ENCODE data around the gene RNF222. TPM values are rescaled to one million over a fixed set of nuclear protein-coding genes. Genes with fewer than 3 reads are reported as not detected.

RNF222 gene
- total RNA-seq, 1 experiment from 2014 or later = 0.79 TPM

DNA sequence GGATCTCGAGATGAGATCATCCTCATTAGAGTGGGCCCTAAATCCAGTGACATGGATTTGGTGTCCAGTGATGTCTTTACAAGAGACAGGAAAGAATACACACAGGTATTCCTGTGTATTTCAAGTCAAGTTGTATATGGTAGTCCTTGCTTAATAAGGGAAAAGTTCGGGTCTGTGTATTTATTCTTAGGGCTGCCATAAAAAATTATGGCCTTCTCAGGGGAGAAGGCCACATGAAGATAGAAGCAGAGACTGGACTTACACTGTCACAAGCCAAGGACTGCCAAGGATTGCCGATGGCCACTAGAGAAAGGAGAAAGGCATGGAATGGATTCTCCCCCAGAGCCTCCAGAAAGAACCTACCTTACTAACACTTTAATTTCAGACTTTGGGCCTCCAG, 29.4 kb downstream of the RNF222 start:
- Histone ChIP-seq H3K36me3 (ENCODE audit: low read depth) (no peaks in the 10 kb centered on the region), H3K4me1 (replicated peaks; ENCODE audit: insufficient read depth) (peaks cover 24% of the 10 kb centered on the region), H3K27ac (no peak overlapping the region), H3F3A (ENCODE audit: insufficient read depth, low read depth) (0 out of 2 replicates have a peak, but pooled peaks cover 3% of the 10 kb centered on the region), H3K4me3 (no peak overlapping the region), H3K27me3 (ENCODE audit: insufficient read depth, low read depth) (no peaks in the 10 kb centered on the region), H4K20me1 (ENCODE audit: insufficient read depth) (no peaks in the 10 kb centered on the region), H3K79me2 (ENCODE audit: low read depth) (no peaks in the 10 kb centered on the region), H3K9me2 (ENCODE audit: insufficient read depth) (no peaks in the 10 kb centered on the region), H3K4me2 (no peak overlapping the region), H3K9me3 (ENCODE audit: insufficient read depth, low read depth) (no peaks in the 10 kb centered on the region), H2AFZ (no peak overlapping the region)
- POLR2A ChIA-PET (ENCODE audit: unreplicated experiment) = no interaction called here
- intact Hi-C loops (cut with micrococcal nuclease; ENCODE audit: unreplicated experiment) = no loop called here
- TF ChIP-seq EZH2 (IDR thresholded peaks at IDR 0.05; ENCODE audit: low read depth) = no peak
- TF ChIP-seq, protein P1, sequence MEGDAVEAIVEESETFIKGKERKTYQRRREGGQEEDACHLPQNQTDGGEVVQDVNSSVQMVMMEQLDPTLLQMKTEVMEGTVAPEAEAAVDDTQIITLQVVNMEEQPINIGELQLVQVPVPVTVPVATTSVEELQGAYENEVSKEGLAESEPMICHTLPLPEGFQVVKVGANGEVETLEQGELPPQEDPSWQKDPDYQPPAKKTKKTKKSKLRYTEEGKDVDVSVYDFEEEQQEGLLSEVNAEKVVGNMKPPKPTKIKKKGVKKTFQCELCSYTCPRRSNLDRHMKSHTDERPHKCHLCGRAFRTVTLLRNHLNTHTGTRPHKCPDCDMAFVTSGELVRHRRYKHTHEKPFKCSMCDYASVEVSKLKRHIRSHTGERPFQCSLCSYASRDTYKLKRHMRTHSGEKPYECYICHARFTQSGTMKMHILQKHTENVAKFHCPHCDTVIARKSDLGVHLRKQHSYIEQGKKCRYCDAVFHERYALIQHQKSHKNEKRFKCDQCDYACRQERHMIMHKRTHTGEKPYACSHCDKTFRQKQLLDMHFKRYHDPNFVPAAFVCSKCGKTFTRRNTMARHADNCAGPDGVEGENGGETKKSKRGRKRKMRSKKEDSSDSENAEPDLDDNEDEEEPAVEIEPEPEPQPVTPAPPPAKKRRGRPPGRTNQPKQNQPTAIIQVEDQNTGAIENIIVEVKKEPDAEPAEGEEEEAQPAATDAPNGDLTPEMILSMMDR (conservative IDR thresholded peaks at IDR 0.05) = no peak
- no peak for DNase-seq
- CTCF ChIA-PET = no interaction called here
- no TSS peak for BruUV-seq (replicated peaks)

DNA sequence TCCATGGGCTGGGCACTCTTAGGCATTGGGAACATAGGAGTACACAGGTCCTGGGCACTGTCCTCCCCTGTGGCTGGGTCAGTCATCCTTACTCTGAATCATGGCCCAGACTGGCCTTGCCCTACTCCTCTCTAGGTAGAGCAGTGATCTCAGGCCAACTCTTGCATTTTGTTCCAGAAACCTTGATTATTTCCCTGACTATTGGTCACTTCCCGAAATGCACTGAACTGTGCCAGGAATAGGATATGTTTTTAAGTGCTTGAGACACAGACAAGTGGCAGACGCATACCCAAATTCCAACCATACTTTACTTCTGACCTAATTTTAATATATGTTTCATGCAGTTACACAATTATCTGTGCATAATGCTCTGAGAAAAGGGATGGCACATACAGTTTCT, 31.4 kb downstream of the RNF222 start:
- BruUV-seq (replicated peaks) = no TSS peak
- Histone ChIP-seq H3K4me1 (replicated peaks; ENCODE audit: insufficient read depth) (peaks cover 20% of the 10 kb centered on the region), H3K27me3 (ENCODE audit: insufficient read depth, low read depth) (no peaks in the 10 kb centered on the region), H3K4me3 (no peak overlapping the region), H4K20me1 (ENCODE audit: insufficient read depth) (no peaks in the 10 kb centered on the region), H3K4me2 (no peak overlapping the region), H3K36me3 (ENCODE audit: low read depth) (no peaks in the 10 kb centered on the region), H3K9me3 (ENCODE audit: insufficient read depth, low read depth) (no peaks in the 10 kb centered on the region), H3K9me2 (ENCODE audit: insufficient read depth) (no peaks in the 10 kb centered on the region), H3F3A (ENCODE audit: insufficient read depth, low read depth) (0 out of 2 replicates have a peak, but pooled peaks cover 3% of the 10 kb centered on the region), H2AFZ (no peak overlapping the region), H3K79me2 (ENCODE audit: low read depth) (no peaks in the 10 kb centered on the region), H3K27ac (no peak overlapping the region)
- peak in 1 of 2 experiments; percentile 56 for DNase-seq
- POLR2A ChIA-PET (ENCODE audit: unreplicated experiment) = no interaction called here
- no peak for TF ChIP-seq EZH2 (IDR thresholded peaks at IDR 0.05; ENCODE audit: low read depth)
- TF ChIP-seq, protein P1 (conservative IDR thresholded peaks at IDR 0.05) = no peak
- CTCF ChIA-PET = no interaction called here
- intact Hi-C loops (cut with micrococcal nuclease; ENCODE audit: unreplicated experiment) = no loop called here

DNA sequence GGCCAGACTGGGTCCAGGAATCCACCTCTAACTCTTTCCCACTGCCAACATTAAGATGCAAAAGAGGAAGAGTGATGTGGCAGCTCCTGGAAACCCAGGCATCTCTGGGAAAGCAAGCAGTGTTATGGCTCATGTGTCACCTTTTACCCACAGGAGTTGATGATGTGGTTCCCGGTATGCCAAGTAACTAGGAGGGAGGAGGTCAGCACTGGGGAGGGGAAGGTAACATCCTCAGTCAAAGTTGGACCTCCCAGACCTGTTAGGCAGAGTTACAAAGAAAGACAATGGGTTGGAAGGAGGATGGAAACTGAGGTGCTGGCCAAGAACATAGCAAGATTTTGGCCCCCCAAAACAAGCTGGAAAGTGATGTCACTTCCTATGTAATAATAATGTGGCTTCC, 32.5 kb downstream of the RNF222 start:
- no TSS peak for BruUV-seq (replicated peaks)
- CTCF ChIA-PET = no interaction called here
- Histone ChIP-seq H3K4me2 (no peak overlapping the region), H3K9me3 (ENCODE audit: insufficient read depth, low read depth) (no peaks in the 10 kb centered on the region), H3K4me3 (no peak overlapping the region), H3K27me3 (ENCODE audit: insufficient read depth, low read depth) (no peaks in the 10 kb centered on the region), H4K20me1 (ENCODE audit: insufficient read depth) (no peaks in the 10 kb centered on the region), H3K79me2 (ENCODE audit: low read depth) (no peaks in the 10 kb centered on the region), H3K4me1 (replicated peaks; ENCODE audit: insufficient read depth) (peaks cover 20% of the 10 kb centered on the region), H2AFZ (no peak overlapping the region), H3K36me3 (ENCODE audit: low read depth) (no peaks in the 10 kb centered on the region), H3K27ac (no peak overlapping the region), H3K9me2 (ENCODE audit: insufficient read depth) (no peaks in the 10 kb centered on the region), H3F3A (ENCODE audit: insufficient read depth, low read depth) (0 out of 2 replicates have a peak, but pooled peaks cover 3% of the 10 kb centered on the region)
- TF ChIP-seq, protein P1 (conservative IDR thresholded peaks at IDR 0.05) = no peak
- TF ChIP-seq EZH2 (IDR thresholded peaks at IDR 0.05; ENCODE audit: low read depth) = no peak
- intact Hi-C loops (cut with micrococcal nuclease; ENCODE audit: unreplicated experiment) = no loop called here
- peak; percentile 32 to 63 for DNase-seq
- POLR2A ChIA-PET (ENCODE audit: unreplicated experiment) = no interaction called here
